Activated T-cell treated with anti-CD3 and anti-CD28 coated beads, Interleukin-2, amount 50 U/mL, for 72 hours (primary cell): Measurements from ENCODE around the gene AASDH. TPM values are rescaled to one million over a fixed set of nuclear protein-coding genes. Genes with fewer than 3 reads are reported as not detected.

ENCODE experiments used
- ATAC-seq, 2 donors: fragments of 150-1000 bp; cut with Tn5 transposase; replicated peaks in 1 of 2; 2 replicates each; pipeline ENCODE4 v1.10.0; 2021; ENCODE audit warnings: moderate library complexity in 2 of 2, mild to moderate bottlenecking in 1 of 2
- DNase-seq, 2 donors: peaks; one replicate each; pipeline ENCODE4 v3.0.0; 2021 to 2022; ENCODE audit warnings: mixed read lengths in 1 of 2
- H3K27ac Mint-ChIP-seq: one replicate; pipeline ENCODE4 v1.8.0; 2022; ENCODE audit warnings: mild to moderate bottlenecking, moderate library complexity, mixed read lengths
- H3K27me3 Mint-ChIP-seq: one replicate; pipeline ENCODE4 v1.8.0; 2022; ENCODE audit warnings: low read depth, mixed read lengths
- H3K36me3 Mint-ChIP-seq, 2 donors: one replicate each; pipeline ENCODE4 v1.8.0; 2022; ENCODE audit warnings: mixed read lengths in 2 of 2, mild to moderate bottlenecking in 1 of 2; ENCODE audit not compliant: insufficient read depth in 2 of 2
- H3K4me1 Mint-ChIP-seq: one replicate; pipeline ENCODE4 v1.8.0; 2022; ENCODE audit warnings: low read depth, mixed read lengths
- H3K4me3 Mint-ChIP-seq, 2 donors: one replicate each; pipeline ENCODE4 v1.8.0; 2022; ENCODE audit warnings: mild to moderate bottlenecking in 2 of 2, mixed read lengths in 2 of 2, moderate library complexity in 2 of 2
- H3K9me3 Mint-ChIP-seq, 2 donors: one replicate each; pipeline ENCODE4 v1.8.0; 2022; ENCODE audit warnings: mixed read lengths in 2 of 2
- total RNA-seq, 2 donors: library from RNA; stranded (reverse); gene quantifications; one replicate each; pipeline ENCODE4 v1.2.3, GENCODE V29; 2022

AASDH gene
- total RNA-seq, 2 donors from 2014 or later: 17.6 to 18.4 TPM

DNA sequence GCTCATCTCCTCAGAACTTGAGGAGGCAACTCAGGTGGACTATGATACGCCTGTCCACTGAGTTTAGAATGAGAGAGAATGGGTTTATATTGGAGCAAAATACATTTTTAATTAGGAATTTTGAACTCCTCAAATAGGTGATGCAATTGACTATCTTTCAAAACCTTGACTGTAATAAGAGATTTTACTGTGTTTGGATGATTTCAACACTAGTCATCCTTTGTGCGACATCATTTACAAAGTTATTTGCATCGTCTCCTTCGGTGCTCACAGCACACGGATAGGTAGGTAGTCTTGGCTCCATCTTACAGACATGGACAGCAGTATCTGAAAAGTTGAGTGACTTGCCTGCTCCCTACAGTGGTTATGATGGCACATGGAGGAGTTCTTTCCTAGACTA is 67.0 kb downstream of the AASDH start:
- Mint-ChIP-seq H3K27ac (no peak overlapping the region), H3K36me3 (no peaks in the 10 kb centered on the region), H3K27me3 (no peaks in the 10 kb centered on the region), H3K4me1 (no peaks in the 10 kb centered on the region), H3K4me3 (no peak overlapping the region), H3K9me3 (no peaks in the 10 kb centered on the region)
- no peak for ATAC-seq
- no peak for DNase-seq

DNA sequence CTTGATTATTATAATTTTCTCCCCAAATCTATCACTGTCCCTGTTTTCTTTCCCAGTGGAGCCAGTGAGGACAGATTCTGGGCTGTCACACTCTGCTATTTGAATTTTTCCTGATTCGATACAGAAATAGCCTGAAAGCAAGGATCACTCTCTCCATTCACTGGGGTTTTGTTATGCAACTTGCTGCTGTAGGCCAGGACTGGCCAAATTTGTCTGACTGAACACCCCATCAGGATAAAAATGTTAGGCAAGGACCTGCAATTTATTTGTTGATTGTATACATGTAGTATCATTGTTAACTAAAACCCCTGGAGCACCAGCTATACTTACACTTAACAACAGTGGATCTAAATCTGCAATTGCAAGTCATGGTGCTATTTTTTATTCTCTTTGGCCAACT is 68.7 kb downstream of the AASDH start:
- Mint-ChIP-seq H3K4me3 (no peak overlapping the region), H3K27ac (no peak overlapping the region), H3K4me1 (no peaks in the 10 kb centered on the region), H3K9me3 (peaks cover 0 to 1% of the 10 kb centered on the region in 2 donors), H3K27me3 (no peaks in the 10 kb centered on the region), H3K36me3 (no peaks in the 10 kb centered on the region)
- ATAC-seq (no peak), DNase-seq (no peak)

DNA sequence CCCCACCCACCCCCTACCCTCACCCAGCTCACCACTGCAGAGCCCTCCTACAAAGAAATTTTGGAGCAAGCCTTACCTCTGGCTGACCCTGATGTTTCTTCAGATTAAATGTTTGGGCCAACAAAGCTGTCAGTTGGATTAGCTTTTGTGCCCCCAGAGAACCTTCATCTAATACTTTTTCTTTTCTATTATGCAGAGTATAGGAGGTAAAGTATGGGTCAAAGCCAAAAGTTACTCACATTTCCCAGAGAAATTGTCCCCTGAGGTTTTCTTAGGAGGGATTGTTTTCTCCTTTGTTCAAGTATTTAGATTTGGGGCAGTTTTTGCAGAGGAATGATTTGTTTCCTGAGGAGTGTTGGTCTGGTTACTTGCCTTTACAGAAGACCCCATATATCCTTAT is 69.5 kb downstream of the AASDH start:
- DNase-seq: no peak
- no peak overlapping the region for H3K27ac Mint-ChIP-seq
- H3K36me3 Mint-ChIP-seq: no peaks in the 10 kb centered on the region
- H3K4me1 Mint-ChIP-seq: no peaks in the 10 kb centered on the region
- no peaks in the 10 kb centered on the region for H3K27me3 Mint-ChIP-seq
- ATAC-seq: no peak
- H3K4me3 Mint-ChIP-seq: no peak overlapping the region
- peaks cover 0 to 1% of the 10 kb centered on the region in 2 donors for H3K9me3 Mint-ChIP-seq

DNA sequence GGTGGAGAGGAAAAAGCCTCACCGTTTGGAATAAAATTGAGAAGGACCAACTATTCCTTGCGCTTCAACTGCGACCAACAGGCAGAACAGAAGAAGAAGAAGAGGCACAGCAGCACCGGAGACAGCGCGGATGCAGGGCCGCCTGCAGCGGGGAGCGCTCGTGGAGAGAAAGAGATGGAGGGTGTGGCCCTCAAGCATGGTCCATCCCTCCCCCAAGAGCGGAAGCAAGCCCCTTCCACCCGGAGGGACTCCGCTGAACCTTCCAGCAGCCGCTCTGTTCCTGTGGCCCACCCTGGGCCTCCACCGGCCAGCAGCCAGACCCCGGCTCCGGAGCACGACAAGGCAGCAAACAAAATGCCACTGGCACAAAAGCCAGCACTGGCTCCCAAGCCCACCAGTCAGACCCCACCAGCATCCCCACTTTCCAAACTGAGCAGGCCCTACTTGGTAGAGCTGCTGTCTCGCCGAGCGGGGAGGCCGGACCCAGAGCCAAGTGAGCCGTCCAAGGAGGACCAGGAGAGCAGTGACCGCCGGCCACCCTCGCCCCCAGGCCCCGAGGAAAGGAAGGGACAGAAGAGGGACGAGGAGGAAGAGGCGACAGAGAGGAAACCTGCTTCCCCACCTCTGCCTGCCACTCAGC is 71.2 kb downstream of the AASDH start:
- Mint-ChIP-seq H3K9me3 (peaks cover 0 to 1% of the 10 kb centered on the region in 2 donors), H3K4me3 (no peak overlapping the region), H3K27me3 (no peaks in the 10 kb centered on the region), H3K36me3 (no peaks in the 10 kb centered on the region), H3K4me1 (no peaks in the 10 kb centered on the region), H3K27ac (no peak overlapping the region)
- ATAC-seq (no peak), DNase-seq (no peak)

DNA sequence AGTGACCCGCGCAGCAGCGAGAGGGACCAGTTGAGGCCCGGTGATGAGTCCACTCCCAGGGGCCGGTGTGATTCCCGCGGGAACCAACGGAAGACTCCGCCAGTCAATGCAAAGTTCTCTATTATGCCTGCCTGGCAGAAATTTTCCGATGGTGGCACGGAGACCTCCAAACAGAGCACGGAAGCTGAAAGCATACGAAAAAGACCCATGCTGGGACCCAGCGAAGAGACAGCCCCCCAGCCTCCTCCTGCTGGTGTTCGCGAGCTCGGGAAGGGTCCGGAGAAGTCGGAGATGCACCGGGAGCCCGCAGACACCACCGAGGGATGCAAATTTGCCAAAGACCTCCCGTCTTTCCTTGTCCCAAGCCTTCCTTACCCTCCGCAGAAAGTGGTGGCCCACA is 71.7 kb downstream of the AASDH start:
- ATAC-seq: no peak
- Mint-ChIP-seq H3K36me3 (no peaks in the 10 kb centered on the region), H3K4me3 (no peak overlapping the region), H3K9me3 (peaks cover 0 to 1% of the 10 kb centered on the region in 2 donors), H3K27me3 (no peaks in the 10 kb centered on the region), H3K27ac (no peak overlapping the region), H3K4me1 (no peaks in the 10 kb centered on the region)
- no peak for DNase-seq

DNA sequence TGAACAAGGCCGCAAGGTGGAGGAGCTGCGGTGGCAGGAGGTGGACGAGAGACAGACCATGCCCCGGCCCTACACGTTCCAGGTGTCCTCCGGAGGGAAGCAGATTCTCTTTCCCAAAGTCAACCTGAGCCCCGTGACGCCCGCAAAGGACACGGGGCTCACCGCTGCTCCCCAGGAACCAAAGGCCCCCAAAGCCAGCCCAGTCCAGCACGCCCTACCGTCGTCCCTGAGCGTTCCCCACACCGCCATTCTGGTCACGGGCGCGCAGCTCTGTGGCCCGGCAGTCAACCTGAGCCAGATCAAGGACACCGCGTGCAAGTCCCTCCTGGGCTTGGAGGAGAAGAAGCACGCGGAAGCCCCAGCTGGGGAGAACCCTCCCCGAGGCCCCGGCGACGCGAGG is 72.2 kb downstream of the AASDH start:
- no peaks in the 10 kb centered on the region for H3K4me1 Mint-ChIP-seq
- H3K27ac Mint-ChIP-seq: no peak overlapping the region
- no peaks in the 10 kb centered on the region for H3K36me3 Mint-ChIP-seq
- no peak for ATAC-seq
- H3K27me3 Mint-ChIP-seq: no peaks in the 10 kb centered on the region
- no peak for DNase-seq
- peaks cover 0 to 1% of the 10 kb centered on the region in 2 donors for H3K9me3 Mint-ChIP-seq
- H3K4me3 Mint-ChIP-seq: no peak overlapping the region

DNA sequence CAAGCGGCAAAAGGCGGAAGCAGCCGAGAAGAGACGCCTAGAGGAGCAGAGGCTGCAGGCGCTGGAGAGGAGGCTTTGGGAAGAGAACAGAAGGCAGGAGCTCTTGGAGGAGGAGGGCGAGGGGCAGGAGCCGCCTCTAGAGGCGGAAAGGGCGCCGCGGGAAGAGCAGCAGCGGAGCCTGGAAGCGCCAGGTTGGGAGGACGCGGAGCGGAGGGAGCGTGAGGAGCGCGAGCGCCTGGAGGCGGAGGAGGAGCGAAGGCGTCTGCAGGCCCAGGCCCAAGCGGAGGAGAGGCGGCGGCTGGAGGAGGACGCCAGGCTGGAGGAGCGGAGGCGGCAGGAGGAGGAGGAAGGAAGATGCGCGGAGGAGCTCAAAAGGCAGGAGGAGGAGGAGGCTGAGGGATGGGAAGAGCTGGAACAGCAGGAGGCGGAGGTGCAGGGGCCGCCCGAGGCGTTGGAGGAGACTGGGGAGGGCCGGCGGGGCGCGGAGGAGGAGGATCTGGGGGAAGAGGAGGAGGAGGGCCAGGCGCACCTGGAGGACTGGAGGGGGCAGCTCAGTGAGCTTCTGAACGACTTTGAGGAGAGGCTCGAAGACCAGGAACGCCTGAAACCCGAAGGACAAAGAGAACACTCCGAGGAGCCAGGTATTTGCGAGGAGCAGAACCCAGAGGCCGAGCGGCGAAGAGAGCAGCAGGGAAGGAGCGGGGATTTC is 72.9 kb downstream of the AASDH start:
- no peak overlapping the region for H3K27ac Mint-ChIP-seq
- no peak overlapping the region for H3K4me3 Mint-ChIP-seq
- H3K27me3 Mint-ChIP-seq: no peaks in the 10 kb centered on the region
- no peaks in the 10 kb centered on the region for H3K36me3 Mint-ChIP-seq
- ATAC-seq: no peak
- no peak for DNase-seq
- no peaks in the 10 kb centered on the region for H3K4me1 Mint-ChIP-seq
- H3K9me3 Mint-ChIP-seq: peaks cover 0 to 1% of the 10 kb centered on the region in 2 donors

DNA sequence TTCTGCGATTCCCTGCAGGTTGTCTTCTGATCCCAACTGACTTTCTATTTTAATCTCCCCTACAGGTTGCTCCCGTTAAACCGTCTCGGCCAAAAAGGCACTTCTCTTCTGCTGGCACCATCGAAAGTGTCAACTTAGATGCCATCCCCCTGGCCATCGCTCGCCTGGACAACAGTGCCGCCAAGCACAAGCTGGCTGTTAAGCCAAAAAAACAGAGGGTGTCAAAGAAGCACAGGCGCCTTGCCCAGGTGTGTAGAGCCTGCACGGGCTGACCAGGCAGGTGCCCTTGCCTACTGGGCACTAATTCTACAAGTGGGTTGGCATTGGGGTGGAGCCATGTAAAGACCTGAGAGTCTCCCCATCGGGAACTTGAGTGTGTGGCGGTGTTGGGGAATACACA is 74.2 kb downstream of the AASDH start:
- H3K36me3 Mint-ChIP-seq: no peaks in the 10 kb centered on the region
- peaks cover 0 to 1% of the 10 kb centered on the region in 2 donors for H3K9me3 Mint-ChIP-seq
- no peaks in the 10 kb centered on the region for H3K4me1 Mint-ChIP-seq
- H3K4me3 Mint-ChIP-seq: no peak overlapping the region
- DNase-seq (no peak), ATAC-seq (no peak)
- H3K27ac Mint-ChIP-seq: no peak overlapping the region
- no peaks in the 10 kb centered on the region for H3K27me3 Mint-ChIP-seq

DNA sequence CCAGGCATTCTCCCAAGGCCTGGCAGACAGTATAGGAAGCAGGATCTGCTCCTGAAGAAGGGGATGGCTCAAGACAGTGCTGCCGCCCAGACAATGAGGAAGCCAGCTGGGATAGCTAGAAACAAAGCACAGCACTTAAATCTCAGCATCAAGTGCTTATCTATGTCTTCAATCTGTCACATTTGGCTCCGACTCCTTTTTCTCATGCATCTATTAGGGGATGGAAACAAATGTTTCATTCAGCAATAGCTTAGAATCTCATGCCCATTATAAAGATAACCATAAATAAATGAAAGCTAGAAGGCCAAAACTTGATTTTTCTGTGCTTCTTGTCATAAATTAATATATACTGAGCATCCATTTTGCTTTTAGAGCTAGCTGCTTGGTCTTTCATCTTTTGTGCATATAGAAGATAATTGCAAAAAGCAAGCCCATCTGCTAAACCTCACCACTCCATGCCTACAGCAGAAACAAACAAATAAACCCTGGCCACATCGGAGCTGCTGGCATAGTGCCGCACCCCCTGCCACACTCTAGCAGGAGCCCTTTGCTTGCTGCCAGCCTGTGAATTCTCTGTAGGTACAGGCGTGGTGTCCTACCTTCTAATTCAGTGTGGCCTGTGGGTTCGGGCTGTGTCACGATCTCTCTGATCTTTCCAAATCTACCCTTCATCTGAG is 75.9 kb downstream of the AASDH start:
- H3K4me1 Mint-ChIP-seq: no peaks in the 10 kb centered on the region
- no peak for ATAC-seq
- no peak overlapping the region for H3K4me3 Mint-ChIP-seq
- H3K27ac Mint-ChIP-seq: no peak overlapping the region
- peaks cover 0 to 1% of the 10 kb centered on the region in 2 donors for H3K9me3 Mint-ChIP-seq
- H3K27me3 Mint-ChIP-seq: no peaks in the 10 kb centered on the region
- no peak for DNase-seq
- H3K36me3 Mint-ChIP-seq: no peaks in the 10 kb centered on the region

DNA sequence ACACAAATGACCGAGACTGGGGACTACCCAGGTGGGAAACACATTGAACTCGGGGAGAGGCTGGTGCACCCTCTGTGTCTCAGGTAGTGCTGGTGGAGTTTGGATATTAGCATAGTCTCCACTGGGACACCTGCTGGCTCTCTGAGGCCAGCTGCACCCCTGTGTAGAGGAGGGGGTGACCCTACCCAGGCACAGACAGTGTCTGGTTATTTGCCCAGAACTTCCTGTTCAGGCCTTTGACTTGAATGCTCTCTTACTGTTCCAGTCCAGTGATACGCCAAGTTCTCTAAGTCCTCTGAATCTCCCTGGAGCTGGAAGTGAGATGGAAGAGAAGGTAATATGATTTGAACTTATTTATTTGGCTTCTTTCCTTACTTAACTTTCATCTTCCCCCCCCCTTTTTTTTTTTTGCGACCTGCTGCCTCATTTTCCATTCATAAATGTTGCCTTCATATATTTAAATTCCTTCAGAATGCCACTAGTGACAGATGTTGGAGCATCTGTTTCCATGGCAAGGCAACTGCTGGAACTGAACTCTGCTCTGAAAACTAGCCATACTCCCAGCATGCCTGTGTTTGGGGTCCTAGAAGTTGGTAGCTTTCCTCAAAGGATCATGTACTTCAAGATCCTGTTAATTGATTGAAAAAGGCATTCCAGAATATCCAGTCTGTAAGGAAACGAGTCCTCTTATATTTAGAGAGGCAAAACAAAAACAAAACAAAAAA is 76.7 kb downstream of the AASDH start:
- H3K36me3 Mint-ChIP-seq: no peaks in the 10 kb centered on the region
- peaks cover 0 to 1% of the 10 kb centered on the region in 2 donors for H3K9me3 Mint-ChIP-seq
- no peak overlapping the region for H3K27ac Mint-ChIP-seq
- DNase-seq (no peak), ATAC-seq (no peak)
- no peaks in the 10 kb centered on the region for H3K4me1 Mint-ChIP-seq
- H3K4me3 Mint-ChIP-seq: no peak overlapping the region
- H3K27me3 Mint-ChIP-seq: no peaks in the 10 kb centered on the region

DNA sequence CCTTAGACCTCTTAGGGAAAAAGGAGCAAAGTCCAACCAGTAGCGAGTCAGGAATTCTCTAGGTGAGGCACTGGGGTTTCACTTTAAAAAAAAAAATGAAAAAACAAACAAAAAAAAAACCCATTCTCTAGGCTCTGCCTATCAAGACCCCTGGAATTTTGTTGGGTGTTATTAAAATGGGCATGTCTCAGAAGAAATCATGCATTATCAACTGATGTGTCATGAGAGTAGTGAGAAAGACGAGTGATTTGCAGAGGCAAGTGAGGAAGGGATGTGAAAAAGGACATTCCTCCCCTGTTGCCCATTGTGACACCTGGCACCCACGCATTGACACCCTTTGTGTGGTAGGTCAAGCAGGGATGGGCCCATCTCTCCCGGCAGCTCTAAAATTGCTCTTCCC is 78.9 kb downstream of the AASDH start:
- Mint-ChIP-seq H3K9me3 (no peaks in the 10 kb centered on the region), H3K27me3 (no peaks in the 10 kb centered on the region), H3K4me3 (no peak overlapping the region), H3K36me3 (no peaks in the 10 kb centered on the region), H3K27ac (no peak overlapping the region), H3K4me1 (no peaks in the 10 kb centered on the region)
- no peak for ATAC-seq
- DNase-seq: no peak

DNA sequence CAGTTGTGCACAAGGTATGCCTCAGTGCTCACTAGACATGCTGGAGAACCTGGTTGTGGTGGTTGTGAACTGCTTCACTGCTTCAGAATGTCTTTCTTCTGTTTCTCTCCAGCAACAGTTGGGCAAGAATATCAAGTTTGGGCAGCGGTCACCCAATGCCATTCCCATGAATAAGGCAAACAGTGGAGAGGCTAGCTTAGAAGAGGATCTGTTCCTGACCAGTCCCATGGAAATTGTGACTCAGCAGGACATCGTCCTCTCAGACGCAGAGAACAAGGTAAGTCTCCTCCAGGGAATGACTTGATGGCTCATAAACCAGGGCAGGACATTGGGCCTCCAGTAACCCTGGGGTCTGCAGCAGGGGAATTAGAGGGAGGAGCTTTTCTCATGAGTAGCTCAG is 79.9 kb downstream of the AASDH start:
- Mint-ChIP-seq H3K9me3 (no peaks in the 10 kb centered on the region), H3K4me1 (no peaks in the 10 kb centered on the region), H3K27me3 (no peaks in the 10 kb centered on the region), H3K4me3 (no peak overlapping the region), H3K36me3 (no peaks in the 10 kb centered on the region), H3K27ac (no peak overlapping the region)
- no peak for DNase-seq
- no peak for ATAC-seq

DNA sequence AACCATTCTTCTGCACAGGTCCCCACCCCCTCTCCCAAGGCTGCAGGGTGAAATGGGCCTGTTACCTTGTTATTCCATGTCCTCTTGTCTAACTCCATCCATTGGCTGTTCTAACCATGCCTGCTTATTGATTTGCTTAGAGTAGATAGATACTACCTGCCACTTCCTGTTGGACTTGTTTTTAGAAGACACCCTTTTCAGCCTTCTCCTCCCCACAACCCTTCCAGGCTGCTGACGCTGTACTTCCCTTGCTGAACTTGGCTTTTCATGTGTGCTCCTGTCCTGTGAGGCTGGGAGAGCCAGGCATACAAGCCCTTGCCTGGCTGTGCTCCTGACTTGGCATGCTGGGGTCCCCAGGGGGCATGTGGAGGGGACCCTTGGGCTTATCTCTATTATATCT is 81.9 kb downstream of the AASDH start:
- DNase-seq: no peak
- no peak for ATAC-seq
- Mint-ChIP-seq H3K36me3 (no peaks in the 10 kb centered on the region), H3K9me3 (no peaks in the 10 kb centered on the region), H3K27ac (no peak overlapping the region), H3K4me3 (no peak overlapping the region), H3K27me3 (no peaks in the 10 kb centered on the region), H3K4me1 (peaks cover 14% of the 10 kb centered on the region)
